Measurements from ENCODE around the gene MTTP.

Gene MTTP

GRCh38 chr4:99540277-99540939 is 34.2 kb upstream of the MTTP start:
- TF ChIP-seq CTCF (conservative IDR thresholded peaks at IDR 0.05) (no peak), ZFX (IDR thresholded peaks at IDR 0.05) (no peak)
- no peak overlapping the region for H3K27ac ChIP-seq

DNA sequence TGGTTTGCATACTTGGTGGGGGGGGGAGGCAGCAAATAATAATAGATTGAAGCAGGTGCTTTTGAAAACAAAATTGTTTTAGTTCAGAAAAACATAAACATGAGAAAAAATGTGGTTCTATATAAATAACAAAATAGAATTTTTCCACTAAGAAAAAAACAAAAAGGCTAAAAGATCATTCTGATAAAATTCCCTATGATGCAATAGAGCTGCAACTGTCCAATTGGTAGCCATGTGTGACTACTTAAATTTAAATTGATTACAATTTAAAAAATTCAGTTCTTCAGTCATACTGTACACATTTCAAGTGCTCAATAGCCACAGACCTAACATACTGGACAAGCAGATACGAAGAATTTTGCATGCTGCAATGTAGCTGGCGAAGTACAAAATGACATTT is 21.8 kb upstream of the MTTP start:
- H3K27ac ChIP-seq: no peak overlapping the region
- TF ChIP-seq CTCF (conservative IDR thresholded peaks at IDR 0.05) (no peak), ZFX (IDR thresholded peaks at IDR 0.05) (no peak)

DNA sequence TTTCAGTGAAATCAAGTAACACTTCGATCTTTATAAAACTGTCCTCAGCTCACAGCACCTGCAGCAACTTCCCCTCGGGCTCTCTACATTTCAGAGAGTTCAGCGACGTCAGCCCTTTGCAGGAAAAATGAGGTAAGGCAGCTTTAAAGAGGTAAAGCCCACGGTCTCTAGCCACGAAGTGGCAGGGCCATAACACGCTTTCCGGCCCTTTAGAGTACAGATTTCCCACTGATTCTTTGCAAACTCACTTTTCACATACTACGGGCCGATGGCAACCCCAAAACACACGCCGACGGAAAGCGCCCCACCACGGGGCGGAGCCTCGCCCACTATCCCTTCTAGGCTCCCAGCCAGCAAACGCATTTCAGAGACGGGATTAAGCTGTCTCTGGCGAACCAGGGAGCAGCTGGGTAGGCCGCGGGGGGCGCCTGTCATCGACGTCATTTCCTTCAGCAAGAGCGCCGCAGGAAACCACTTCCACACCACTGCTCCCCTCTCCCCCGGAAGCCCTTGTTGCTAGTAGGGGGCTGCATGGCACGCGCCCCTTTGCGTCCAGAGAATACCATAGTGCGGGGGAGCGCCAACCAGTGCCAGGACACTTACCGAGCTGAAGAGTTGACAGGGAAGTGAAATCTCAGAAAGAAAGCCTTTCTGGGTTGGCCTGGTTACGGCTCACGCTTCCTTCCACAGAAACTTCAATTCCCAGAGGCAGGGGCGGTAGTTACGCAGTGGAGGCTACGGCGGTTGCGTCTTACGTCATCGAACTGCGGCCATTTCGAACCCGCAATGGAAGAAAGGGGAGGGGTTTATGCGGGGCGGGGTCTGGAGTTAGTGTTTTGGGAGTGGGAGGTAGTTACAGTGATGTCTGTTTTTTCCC is 11.1 kb upstream of the MTTP start, which contains the start of gene TRMT10A:
TSS of gene TRMT10A (minus strand) at position 730 of the 877 bp plus-strand sequence. CDS start 4,701 bp downstream, outside the sequence.
- peak; percentile 68 for TF ChIP-seq ZFX (IDR thresholded peaks at IDR 0.05)
- no peak; the same call in 1 of the 2 replicates for TF ChIP-seq CTCF (conservative IDR thresholded peaks at IDR 0.05)
- H3K27ac ChIP-seq: peak within 1 kb of the TSS; percentile 82

DNA sequence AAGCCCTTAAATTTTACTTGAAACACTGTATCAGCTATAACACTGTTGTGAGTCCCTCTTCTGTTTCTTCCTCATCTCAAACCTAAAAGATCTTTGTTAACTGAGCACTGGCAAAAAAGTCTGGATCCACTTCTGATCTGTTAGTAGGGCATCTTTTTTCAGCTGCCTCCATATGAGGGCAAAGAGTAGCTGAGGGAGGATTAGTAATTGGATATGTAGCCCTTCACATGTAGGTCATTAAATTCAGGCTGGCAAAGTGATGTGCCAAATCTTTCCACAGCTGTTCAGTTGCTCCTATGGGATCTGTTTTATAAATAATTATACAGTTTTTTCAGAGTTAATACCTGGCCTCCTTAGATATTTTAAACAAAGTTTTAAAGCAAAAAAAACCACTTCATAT is 9.7 kb upstream of the MTTP start:
- H3K27ac ChIP-seq: no peak overlapping the region
- no peak for TF ChIP-seq ZFX (IDR thresholded peaks at IDR 0.05)
- TF ChIP-seq CTCF (conservative IDR thresholded peaks at IDR 0.05): no peak

DNA sequence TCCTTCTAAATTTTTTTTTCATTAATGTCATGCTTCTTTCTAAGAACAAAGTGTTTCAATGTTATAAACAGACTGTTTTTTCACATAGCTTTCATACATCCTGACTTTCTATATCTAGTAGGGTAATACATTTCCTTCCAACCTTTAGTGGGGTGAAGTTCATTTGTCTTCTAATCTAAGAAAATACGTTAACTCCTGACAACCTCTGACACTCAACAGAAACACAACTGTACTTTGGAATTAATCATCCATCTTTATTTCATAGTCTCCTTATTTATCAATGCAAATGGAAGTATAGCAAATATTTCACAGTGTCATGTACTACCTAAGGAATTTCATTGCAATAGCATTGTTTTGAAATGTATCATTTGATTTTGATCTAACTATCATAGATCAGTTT is 2.7 kb upstream of the MTTP start:
- no peak overlapping the region for H3K27ac ChIP-seq
- no peak for TF ChIP-seq CTCF (conservative IDR thresholded peaks at IDR 0.05)
- no peak for TF ChIP-seq ZFX (IDR thresholded peaks at IDR 0.05)

DNA sequence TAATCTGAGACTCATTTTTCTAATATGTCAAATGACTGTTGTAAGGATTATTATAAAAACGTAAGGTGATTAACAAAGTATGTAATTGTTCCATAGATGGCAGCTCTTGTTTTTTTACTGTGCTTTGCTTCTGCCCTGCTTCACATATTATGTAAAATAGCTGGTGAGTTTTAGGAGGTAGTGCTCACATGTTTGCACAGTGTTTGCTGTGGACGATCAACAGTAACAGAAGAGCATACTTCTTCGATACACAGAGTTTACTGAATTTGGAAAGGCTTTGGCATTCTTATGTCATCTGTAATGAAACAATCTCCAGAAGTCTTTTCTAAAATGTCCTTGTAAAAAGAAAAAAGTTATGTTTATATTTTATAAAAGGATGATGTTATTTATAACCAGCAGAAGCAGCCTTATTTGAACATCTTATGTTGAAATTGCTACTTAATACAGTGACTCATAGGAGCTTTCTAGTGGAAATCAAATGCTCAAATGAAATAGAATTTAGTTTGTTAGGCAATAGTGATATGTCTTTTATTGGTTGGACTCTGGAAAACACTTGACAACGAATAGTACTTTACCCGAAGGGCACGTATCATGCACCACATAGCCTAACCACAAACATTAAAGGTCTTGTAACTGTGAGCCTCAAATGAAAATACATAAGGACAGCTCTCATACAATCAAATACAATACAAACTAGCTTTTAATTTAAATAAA is 1.9 kb upstream of the MTTP start:
- TF ChIP-seq ZFX (IDR thresholded peaks at IDR 0.05) (no peak), CTCF (conservative IDR thresholded peaks at IDR 0.05) (no peak)

More for the DNA sequence above, 1.9 kb upstream of the MTTP start:
- H3K27ac ChIP-seq: no peak overlapping the region
